ENCODE results near the gene PPAT.

Gene PPAT

GRCh38 chr4:56438766-56439165, 3.4 kb upstream of the PPAT start:
- Histone ChIP-seq H3K27me3 (ENCODE audit: control insufficient read depth in 3 of 3, insufficient read depth in 3 of 3, low read depth in 1 of 3, low read length in 3 of 3) (no peaks in the 10 kb centered on the region), H3K4me1 (ENCODE audit: control insufficient read depth in 2 of 2, insufficient read depth in 1 of 2, low read depth in 1 of 2, low read length in 2 of 2) (peaks cover 3 to 12% of the 10 kb centered on the region in 2 donors), H3K18ac (ENCODE audit: low read length) (no peak overlapping the region), H2AFZ (ENCODE audit: low read length) (no peak overlapping the region), H2BK5ac (ENCODE audit: low read length) (no peak overlapping the region), H3K4me3 (ENCODE audit: low read length in 2 of 2) (no peak overlapping the region), H3K14ac (ENCODE audit: low read length) (no peak overlapping the region), H3K27ac (replicated peaks; ENCODE audit: low read length) (no peak overlapping the region), H2AK5ac (ENCODE audit: low read depth, low read length) (no peak overlapping the region), H3K9ac (ENCODE audit: low read depth, low read length, poor library complexity) (no peak overlapping the region), H2BK12ac (ENCODE audit: low read length) (no peak overlapping the region), H3K4ac (ENCODE audit: low read length) (no peak overlapping the region), H3K4me2 (ENCODE audit: insufficient read depth, low read length, poor library complexity, severe bottlenecking) (no peak overlapping the region), H4K91ac (ENCODE audit: low read depth, low read length, poor library complexity) (no peak overlapping the region), H3K23ac (ENCODE audit: low read depth, low read length, poor library complexity) (no peak overlapping the region), H3K79me1 (ENCODE audit: low read depth, low read length) (peaks cover 1% of the 10 kb centered on the region), H4K8ac (ENCODE audit: low read depth, low read length) (no peak overlapping the region), H3K36me3 (replicated peaks in 1 of 2; ENCODE audit: control insufficient read depth in 2 of 2, insufficient read depth in 2 of 2, low read length in 2 of 2) (peaks cover 5 to 52% of the 10 kb centered on the region in 2 donors), H2BK120ac (ENCODE audit: low read depth, low read length) (no peak overlapping the region), H2BK15ac (ENCODE audit: low read length) (no peak overlapping the region), H3K9me3 (replicated peaks in 1 of 2; ENCODE audit: control insufficient read depth in 2 of 2, insufficient read depth in 1 of 2, low read depth in 1 of 2, low read length in 2 of 2) (no peaks in the 10 kb centered on the region)
- WGBS, 2 donors (ENCODE audit: extremely low coverage in 2 of 2, insufficient read length in 2 of 2, insufficient replicate concordance in 1 of 2), result no CpG with 5 or more reads among the region's 2 CpGs
- DNase-seq (ENCODE audit: low spot score), result no peak

- Histone ChIP-seq H2AFZ (ENCODE audit: low read length) (peak overlapping the region; percentile 92), H3K9me3 (replicated peaks in 1 of 2; ENCODE audit: control insufficient read depth in 2 of 2, insufficient read depth in 1 of 2, low read depth in 1 of 2, low read length in 2 of 2) (peaks cover 0 to 2% of the 10 kb centered on the region in 2 donors), H3K79me1 (ENCODE audit: low read depth, low read length) (peaks cover 1% of the 10 kb centered on the region), H3K14ac (ENCODE audit: low read length) (peak overlapping the region; percentile 58), H3K27me3 (ENCODE audit: control insufficient read depth in 3 of 3, insufficient read depth in 3 of 3, low read depth in 1 of 3, low read length in 3 of 3) (no peaks in the 10 kb centered on the region), H4K91ac (ENCODE audit: low read depth, low read length, poor library complexity) (no peak overlapping the region), H2BK12ac (ENCODE audit: low read length) (peak overlapping the region; percentile 46), H3K4ac (ENCODE audit: low read length) (peak overlapping the region; percentile 78), H2BK120ac (ENCODE audit: low read depth, low read length) (peak overlapping the region; percentile 44), H3K23ac (ENCODE audit: low read depth, low read length, poor library complexity) (peak overlapping the region; percentile 58), H2BK15ac (ENCODE audit: low read length) (peak overlapping the region; percentile 54), H3K4me2 (ENCODE audit: insufficient read depth, low read length, poor library complexity, severe bottlenecking) (peak overlapping the region; percentile 73), H3K4me3 (ENCODE audit: low read length in 2 of 2) (peak overlapping the region; percentile 95 to 99), H4K8ac (ENCODE audit: low read depth, low read length) (no peak overlapping the region), H3K18ac (ENCODE audit: low read length) (peak overlapping the region; percentile 89), H3K27ac (replicated peaks; ENCODE audit: low read length) (peak overlapping the region; percentile 86), H3K9ac (ENCODE audit: low read depth, low read length, poor library complexity) (peak overlapping the region; percentile 98), H3K4me1 (ENCODE audit: control insufficient read depth in 2 of 2, insufficient read depth in 1 of 2, low read depth in 1 of 2, low read length in 2 of 2) (peaks cover 3 to 6% of the 10 kb centered on the region in 2 donors), H3K36me3 (replicated peaks in 1 of 2; ENCODE audit: control insufficient read depth in 2 of 2, insufficient read depth in 2 of 2, low read length in 2 of 2) (peaks cover 0 to 22% of the 10 kb centered on the region in 2 donors), H2AK5ac (ENCODE audit: low read depth, low read length) (peak overlapping the region; percentile 86), H2BK5ac (ENCODE audit: low read length) (peak overlapping the region; percentile 88)
- DNase-seq (ENCODE audit: low spot score), result no peak
- no CpG with 5 or more reads among the region's 15 CpGs for WGBS, 2 donors (ENCODE audit: extremely low coverage in 2 of 2, insufficient read length in 2 of 2, insufficient replicate concordance in 1 of 2)
Measured at GRCh38 chr4:56434599-56435139, 746 bp downstream of the PPAT start.

- Histone ChIP-seq H2AFZ (ENCODE audit: low read length) (no peak overlapping the region), H2AK5ac (ENCODE audit: low read depth, low read length) (no peak overlapping the region), H3K9ac (ENCODE audit: low read depth, low read length, poor library complexity) (no peak overlapping the region), H3K4me3 (ENCODE audit: low read length in 2 of 2) (peak overlapping the region in 1 of 2 donors; percentile 99), H3K4me1 (ENCODE audit: control insufficient read depth in 2 of 2, insufficient read depth in 1 of 2, low read depth in 1 of 2, low read length in 2 of 2) (peaks cover 1 to 6% of the 10 kb centered on the region in 2 donors), H4K8ac (ENCODE audit: low read depth, low read length) (no peak overlapping the region), H2BK5ac (ENCODE audit: low read length) (no peak overlapping the region), H4K91ac (ENCODE audit: low read depth, low read length, poor library complexity) (no peak overlapping the region), H3K4me2 (ENCODE audit: insufficient read depth, low read length, poor library complexity, severe bottlenecking) (no peak overlapping the region), H3K27me3 (ENCODE audit: control insufficient read depth in 3 of 3, insufficient read depth in 3 of 3, low read depth in 1 of 3, low read length in 3 of 3) (no peaks in the 10 kb centered on the region), H2BK120ac (ENCODE audit: low read depth, low read length) (no peak overlapping the region), H2BK15ac (ENCODE audit: low read length) (no peak overlapping the region), H3K27ac (replicated peaks; ENCODE audit: low read length) (no peak overlapping the region), H3K36me3 (replicated peaks in 1 of 2; ENCODE audit: control insufficient read depth in 2 of 2, insufficient read depth in 2 of 2, low read length in 2 of 2) (peaks cover 0 to 11% of the 10 kb centered on the region in 2 donors), H3K9me3 (replicated peaks in 1 of 2; ENCODE audit: control insufficient read depth in 2 of 2, insufficient read depth in 1 of 2, low read depth in 1 of 2, low read length in 2 of 2) (peaks cover 0 to 2% of the 10 kb centered on the region in 2 donors), H2BK12ac (ENCODE audit: low read length) (no peak overlapping the region), H3K23ac (ENCODE audit: low read depth, low read length, poor library complexity) (no peak overlapping the region), H3K4ac (ENCODE audit: low read length) (no peak overlapping the region), H3K14ac (ENCODE audit: low read length) (no peak overlapping the region), H3K79me1 (ENCODE audit: low read depth, low read length) (no peaks in the 10 kb centered on the region), H3K18ac (ENCODE audit: low read length) (no peak overlapping the region)
- no peak for DNase-seq (ENCODE audit: low spot score)
Measured at GRCh38 chr4:56433280-56433679, 2.1 kb downstream of the PPAT start.

GRCh38 chr4:56430203-56430602, 5.2 kb downstream of the PPAT start:
- no peak overlapping the region for H3K14ac ChIP-seq (ENCODE audit: low read length)
- no peak overlapping the region for H4K91ac ChIP-seq (ENCODE audit: low read depth, low read length, poor library complexity)
- peaks cover 0 to 3% of the 10 kb centered on the region in 2 donors for H3K4me1 ChIP-seq (ENCODE audit: control insufficient read depth in 2 of 2, insufficient read depth in 1 of 2, low read depth in 1 of 2, low read length in 2 of 2)
- peaks cover 0 to 22% of the 10 kb centered on the region in 2 donors for H3K36me3 ChIP-seq (replicated peaks in 1 of 2; ENCODE audit: control insufficient read depth in 2 of 2, insufficient read depth in 2 of 2, low read length in 2 of 2)
- no peak overlapping the region for H2AK5ac ChIP-seq (ENCODE audit: low read depth, low read length)
- no peak for DNase-seq (ENCODE audit: low spot score)
- no peak overlapping the region for H3K27ac ChIP-seq (replicated peaks; ENCODE audit: low read length)
- WGBS, 2 donors (ENCODE audit: extremely low coverage in 2 of 2, insufficient read length in 2 of 2, insufficient replicate concordance in 1 of 2), result no CpG with 5 or more reads among the region's 2 CpGs
- H2BK5ac ChIP-seq (ENCODE audit: low read length), result no peak overlapping the region
- no peak overlapping the region for H3K4me2 ChIP-seq (ENCODE audit: insufficient read depth, low read length, poor library complexity, severe bottlenecking)
- H2AFZ ChIP-seq (ENCODE audit: low read length), result no peak overlapping the region
- no peaks in the 10 kb centered on the region for H3K27me3 ChIP-seq (ENCODE audit: control insufficient read depth in 3 of 3, insufficient read depth in 3 of 3, low read depth in 1 of 3, low read length in 3 of 3)
- H3K18ac ChIP-seq (ENCODE audit: low read length), result no peak overlapping the region
- H3K4me3 ChIP-seq (ENCODE audit: low read length in 2 of 2), result no peak overlapping the region
- no peak overlapping the region for H2BK120ac ChIP-seq (ENCODE audit: low read depth, low read length)
- peaks cover 0 to 13% of the 10 kb centered on the region in 2 donors for H3K9me3 ChIP-seq (replicated peaks in 1 of 2; ENCODE audit: control insufficient read depth in 2 of 2, insufficient read depth in 1 of 2, low read depth in 1 of 2, low read length in 2 of 2)
- no peak overlapping the region for H3K9ac ChIP-seq (ENCODE audit: low read depth, low read length, poor library complexity)
- H4K8ac ChIP-seq (ENCODE audit: low read depth, low read length), result no peak overlapping the region
- H3K4ac ChIP-seq (ENCODE audit: low read length), result no peak overlapping the region
- H3K79me1 ChIP-seq (ENCODE audit: low read depth, low read length), result peaks cover 2% of the 10 kb centered on the region
- no peak overlapping the region for H3K23ac ChIP-seq (ENCODE audit: low read depth, low read length, poor library complexity)
- H2BK12ac ChIP-seq (ENCODE audit: low read length), result no peak overlapping the region
- H2BK15ac ChIP-seq (ENCODE audit: low read length), result no peak overlapping the region

All from neuronal stem cell (in vitro differentiated cells).